H9 (cell line): ENCODE measurements around the gene MSRB2. TPM values are rescaled to one million over a fixed set of nuclear protein-coding genes. Genes with fewer than 3 reads are reported as not detected.

Experiments used
- DNase-seq: peaks from one replicate; pipeline ENCODE4 v3.0.0-alpha.2; 2017
- H2AFZ ChIP-seq: one replicate; pipeline ENCODE4 v1.6.1; 2013; ENCODE audit warnings: mild to moderate bottlenecking, low read length, control low read depth, moderate library complexity
- H2AK5ac ChIP-seq: 2 replicates; pipeline ENCODE4 v1.6.1; 2013; ENCODE audit warnings: low read length, control low read depth, mixed read lengths; ENCODE audit not compliant: insufficient read length
- H2BK120ac ChIP-seq: one replicate; pipeline ENCODE4 v1.6.1; 2013; ENCODE audit warnings: low read depth, mild to moderate bottlenecking, low read length, control low read depth, inconsistent platforms; ENCODE audit not compliant: poor library complexity, severe bottlenecking
- H2BK12ac ChIP-seq: 2 replicates; pipeline ENCODE4 v1.6.1; 2013; ENCODE audit warnings: low read length, control low read depth, mixed read lengths, low read depth; ENCODE audit not compliant: insufficient read length
- H2BK15ac ChIP-seq: 2 replicates; pipeline ENCODE4 v1.6.1; 2013; ENCODE audit warnings: low read depth, low read length, control low read depth
- H2BK20ac ChIP-seq: one replicate; pipeline ENCODE4 v1.6.1; 2013; ENCODE audit warnings: low read depth, mild to moderate bottlenecking, low read length, control low read depth, inconsistent platforms; ENCODE audit not compliant: poor library complexity, severe bottlenecking
- H2BK5ac ChIP-seq: 2 replicates; pipeline ENCODE4 v1.6.1; 2013; ENCODE audit warnings: low read length, control low read depth, mixed read lengths; ENCODE audit not compliant: insufficient read length
- H3K14ac ChIP-seq: 2 replicates; pipeline ENCODE4 v1.6.1; 2013; ENCODE audit warnings: low read length, control low read depth; ENCODE audit not compliant: insufficient read depth
- H3K18ac ChIP-seq: 2 replicates; pipeline ENCODE4 v1.6.1; 2013; ENCODE audit warnings: low read depth, mild to moderate bottlenecking, mixed read lengths, low read length, control low read depth; ENCODE audit not compliant: insufficient read length
- H3K23ac ChIP-seq: 2 replicates; pipeline ENCODE4 v1.6.1; 2013; ENCODE audit warnings: low read length, control low read depth, mixed read lengths, low read depth; ENCODE audit not compliant: insufficient read length
- H3K23me2 ChIP-seq: 2 replicates; pipeline ENCODE4 v1.6.1; 2013; ENCODE audit warnings: low read depth, mild to moderate bottlenecking, mixed read lengths, low read length, control low read depth; ENCODE audit not compliant: insufficient read length, poor library complexity, severe bottlenecking
- H3K27ac ChIP-seq: 2 replicates; pipeline ENCODE4 v1.5.1; 2013; ENCODE audit warnings: low read length, control low read depth, mixed read lengths, low read depth; ENCODE audit not compliant: insufficient read length
- H3K27me3 ChIP-seq: 2 replicates; pipeline ENCODE4 v1.6.1; 2013; ENCODE audit warnings: low read length, control low read depth, inconsistent platforms; ENCODE audit not compliant: insufficient read depth
- H3K4ac ChIP-seq: 2 replicates; pipeline ENCODE4 v1.6.1; 2013; ENCODE audit warnings: low read depth, mild to moderate bottlenecking, control low read depth, inconsistent platforms, low read length, moderate library complexity
- H3K4me1 ChIP-seq: 2 replicates; pipeline ENCODE4 v1.6.1; 2013; ENCODE audit warnings: low read length, control low read depth, inconsistent platforms; ENCODE audit not compliant: insufficient read depth
- H3K4me2 ChIP-seq: 2 replicates; pipeline ENCODE4 v1.6.1; 2013; ENCODE audit warnings: low read length, control low read depth, mixed read lengths; ENCODE audit not compliant: insufficient read length, insufficient read depth
- H3K56ac ChIP-seq: 2 replicates; pipeline ENCODE4 v1.6.1; 2013; ENCODE audit warnings: low read depth, mild to moderate bottlenecking, mixed read lengths, low read length, control low read depth; ENCODE audit not compliant: insufficient read length
- H3K79me1 ChIP-seq: 2 replicates; pipeline ENCODE4 v1.6.1; 2013; ENCODE audit warnings: low read depth, mild to moderate bottlenecking, moderate library complexity, low read length, control low read depth, inconsistent platforms; ENCODE audit not compliant: insufficient read depth, poor library complexity, severe bottlenecking
- H3K79me2 ChIP-seq: 2 replicates; pipeline ENCODE4 v1.6.1; 2013; ENCODE audit warnings: low read length, control low read depth, inconsistent platforms; ENCODE audit not compliant: insufficient read depth
- H3K9ac ChIP-seq: 2 replicates; pipeline ENCODE4 v1.6.1; 2013; ENCODE audit warnings: low read length, control low read depth, mixed read lengths; ENCODE audit not compliant: insufficient read length; ENCODE audit errors: extremely low read depth
- H3K9me3 ChIP-seq: one replicate; pipeline ENCODE4 v1.6.1; 2013; ENCODE audit warnings: low read depth, low read length, inconsistent platforms; ENCODE audit not compliant: control insufficient read depth
- H3T11ph ChIP-seq: one replicate; pipeline ENCODE4 v1.6.1; 2013; ENCODE audit warnings: mild to moderate bottlenecking, low read length, control low read depth, inconsistent platforms
- H4K20me1 ChIP-seq: one replicate; pipeline ENCODE4 v1.6.1; 2013; ENCODE audit not compliant: control insufficient read depth, insufficient read length, insufficient read depth
- H4K5ac ChIP-seq: 2 replicates; pipeline ENCODE4 v1.6.1; 2013; ENCODE audit warnings: low read depth, mild to moderate bottlenecking, mixed read lengths, low read length, control low read depth; ENCODE audit not compliant: insufficient read length
- H4K8ac ChIP-seq: replicated peaks from 2 replicates; pipeline ENCODE4 v1.6.1; 2013; ENCODE audit warnings: low read length, control low read depth, mixed read lengths, low read depth; ENCODE audit not compliant: insufficient read length
- H4K91ac ChIP-seq: 2 replicates; pipeline ENCODE4 v1.6.1; 2013; ENCODE audit warnings: low read depth, mild to moderate bottlenecking, moderate library complexity, mixed read lengths, low read length, control low read depth; ENCODE audit not compliant: insufficient read length
- H3K27ac Mint-ChIP-seq, 3 experiments: 2 replicates in 2 of 3; 3 replicates in 1 of 3; pipeline ENCODE4 v1.8.0; 2020 to 2021; ENCODE audit warnings: mixed read lengths in 3 of 3, mild to moderate bottlenecking in 1 of 3, moderate library complexity in 1 of 3
- H3K27me3 Mint-ChIP-seq: 2 replicates; pipeline ENCODE4 v1.8.0; 2021; ENCODE audit warnings: low read depth, mild to moderate bottlenecking, moderate library complexity, mixed read lengths
- H3K36me3 Mint-ChIP-seq, 3 experiments: 2 replicates in 2 of 3; 3 replicates in 1 of 3; pipeline ENCODE4 v1.8.0; 2020 to 2021; ENCODE audit warnings: low read depth in 3 of 3, mixed read lengths in 3 of 3; ENCODE audit not compliant: insufficient read depth in 1 of 3
- H3K4me1 Mint-ChIP-seq, 2 experiments: 2 replicates each; pipeline ENCODE4 v1.8.0; 2020; ENCODE audit warnings: mixed read lengths in 2 of 2
- H3K4me3 Mint-ChIP-seq, 2 experiments: 2 replicates in 1 of 2; 3 replicates in 1 of 2; pipeline ENCODE4 v1.8.0; 2020 to 2021; ENCODE audit warnings: mild to moderate bottlenecking in 2 of 2, mixed read lengths in 2 of 2, moderate library complexity in 1 of 2
- H3K9me3 Mint-ChIP-seq, 2 experiments: 2 replicates in 1 of 2; 3 replicates in 1 of 2; pipeline ENCODE4 v1.8.0; 2020; ENCODE audit warnings: mild to moderate bottlenecking in 2 of 2, mixed read lengths in 2 of 2, moderate library complexity in 1 of 2
- CTCF ChIP-seq: fragments of 200-600 bp; sonication (generic); conservative IDR thresholded peaks from 3 replicates; pipeline ENCODE4 v1.8.0; 2021; ENCODE audit warnings: antibody characterized with exemption, mild to moderate bottlenecking
- WGBS: extraction: QIAGEN DNeasy Blood & Tissue Kit; methylation state at CpG from one replicate; pipeline ENCODE4 v1.1.7; 2013; ENCODE audit warnings: missing lambda C conversion rate, low lambda C conversion rate, mixed read lengths; ENCODE audit not compliant: insufficient read length; ENCODE audit errors: extremely low coverage; 5-methylcytosine and 5-hydroxymethylcytosine counted together
- total RNA-seq: library from RNA; stranded (reverse); gene quantifications from 2 replicates; pipeline ENCODE4 v1.2.1, GENCODE V29; 2021

MSRB2 gene
- total RNA-seq, 1 experiment from 2014 or later, result 18.0 TPM

- Histone ChIP-seq H4K5ac (no peak overlapping the region), H2BK5ac (no peak overlapping the region), H2BK20ac (no peak overlapping the region), H3K23ac (no peak overlapping the region), H2AK5ac (no peak overlapping the region), H3K4ac (no peak overlapping the region), H3K27me3 (no peaks in the 10 kb centered on the region), H2BK15ac (no peak overlapping the region), H3K79me2 (no peaks in the 10 kb centered on the region), H3K9me3 (no peaks in the 10 kb centered on the region), H3K23me2 (no peaks in the 10 kb centered on the region), H3T11ph (no peak overlapping the region), H3K4me1 (no peaks in the 10 kb centered on the region; the same call in 1 of the 2 replicates), H3K4me2 (no peak overlapping the region), H3K18ac (no peak overlapping the region), H3K79me1 (no peaks in the 10 kb centered on the region), H3K56ac (no peak overlapping the region), H4K20me1 (no peaks in the 10 kb centered on the region), H4K8ac (no peak overlapping the region), H3K27ac (no peak overlapping the region), H4K91ac (no peak overlapping the region), H2BK12ac (no peak overlapping the region), H3K14ac (no peak overlapping the region), H2AFZ (no peak overlapping the region), H3K9ac (no peak overlapping the region), H2BK120ac (no peak overlapping the region)
- Mint-ChIP-seq H3K4me1 (peaks cover 7 to 13% of the 10 kb centered on the region in 2 experiments; a peak in 3 of 4 replicates), H3K36me3 (peaks cover 5 to 23% (median 7%) of the 10 kb centered on the region in 3 experiments; a peak in 3 of 7 replicates), H3K4me3 (no peak overlapping the region), H3K27me3 (no peaks in the 10 kb centered on the region), H3K27ac (no peak overlapping the region; a peak in 1 of 7 replicates), H3K9me3 (no peaks in the 10 kb centered on the region)
- no peak for DNase-seq
- WGBS, result no CpG with 5 or more reads among the region's 4 CpGs
- no peak for TF ChIP-seq CTCF
These were observed 21.3 kb downstream of the MSRB2 start for GRCh38 chr10:23116486-23117205.
